ENCODE data around the gene SLX9. TPM values are rescaled to one million over a fixed set of nuclear protein-coding genes. Genes with fewer than 3 reads are reported as not detected.

The SLX9 gene
- total and polyA plus RNA-seq, 9 donors: 5.6 to 24.1 (median 16.6) TPM

DNA sequence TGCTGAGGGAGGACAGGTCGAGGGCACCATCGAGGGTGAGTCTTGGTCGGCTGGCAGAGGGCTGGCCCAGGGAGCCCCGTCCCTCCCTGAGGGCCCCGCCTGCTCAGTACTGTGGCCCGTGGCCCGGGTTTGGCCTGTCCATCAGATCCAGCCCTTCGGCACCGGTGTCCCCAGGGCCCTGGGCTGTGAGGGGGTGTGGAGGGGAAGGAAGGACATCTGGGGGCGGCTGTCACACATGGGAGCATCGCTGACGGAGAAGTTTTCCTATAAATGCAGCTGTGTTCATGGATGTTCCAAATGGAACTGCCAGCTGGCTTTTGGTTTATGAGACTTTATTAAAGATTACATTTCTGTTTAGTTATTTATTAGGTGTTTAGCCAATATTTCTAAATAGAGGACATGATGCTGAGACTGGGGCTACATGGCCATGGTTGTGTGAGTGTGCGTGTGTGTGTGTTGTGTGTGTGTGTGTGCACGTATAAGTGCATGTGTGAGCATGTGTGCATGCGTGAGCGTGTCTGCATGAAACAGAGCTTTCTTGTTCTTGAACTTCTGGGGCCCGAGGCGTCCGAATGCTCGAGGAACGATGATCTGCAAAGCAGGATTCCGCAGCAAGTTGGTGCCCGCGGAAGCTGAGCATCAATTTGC is 54.3 kb downstream of the SLX9 start:
- H3K27ac ChIP-seq: no peak overlapping the region
- TF ChIP-seq POLR2A (IDR thresholded peaks at IDR 0.05) (no peak), EP300 (IDR thresholded peaks at IDR 0.05) (no peak)
- TF ChIP-seq, protein P1, sequence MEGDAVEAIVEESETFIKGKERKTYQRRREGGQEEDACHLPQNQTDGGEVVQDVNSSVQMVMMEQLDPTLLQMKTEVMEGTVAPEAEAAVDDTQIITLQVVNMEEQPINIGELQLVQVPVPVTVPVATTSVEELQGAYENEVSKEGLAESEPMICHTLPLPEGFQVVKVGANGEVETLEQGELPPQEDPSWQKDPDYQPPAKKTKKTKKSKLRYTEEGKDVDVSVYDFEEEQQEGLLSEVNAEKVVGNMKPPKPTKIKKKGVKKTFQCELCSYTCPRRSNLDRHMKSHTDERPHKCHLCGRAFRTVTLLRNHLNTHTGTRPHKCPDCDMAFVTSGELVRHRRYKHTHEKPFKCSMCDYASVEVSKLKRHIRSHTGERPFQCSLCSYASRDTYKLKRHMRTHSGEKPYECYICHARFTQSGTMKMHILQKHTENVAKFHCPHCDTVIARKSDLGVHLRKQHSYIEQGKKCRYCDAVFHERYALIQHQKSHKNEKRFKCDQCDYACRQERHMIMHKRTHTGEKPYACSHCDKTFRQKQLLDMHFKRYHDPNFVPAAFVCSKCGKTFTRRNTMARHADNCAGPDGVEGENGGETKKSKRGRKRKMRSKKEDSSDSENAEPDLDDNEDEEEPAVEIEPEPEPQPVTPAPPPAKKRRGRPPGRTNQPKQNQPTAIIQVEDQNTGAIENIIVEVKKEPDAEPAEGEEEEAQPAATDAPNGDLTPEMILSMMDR (IDR thresholded peaks at IDR 0.05): no peak
- no peaks in the 10 kb centered on the region for H3K9me3 ChIP-seq
- WGBS, 3 donors: 74 to 80% (median 79%) methylated on average over 23 to 24 of the region's 24 CpGs
- no peaks in the 10 kb centered on the region for H3K36me3 ChIP-seq
- H3K27me3 ChIP-seq: no peaks in the 10 kb centered on the region
- intact Hi-C loops (cut with DNase I): no loop called here
- H3K4me3 ChIP-seq: no peak overlapping the region
- H3K4me1 ChIP-seq (ENCODE audit: insufficient read depth): peaks cover 16% of the 10 kb centered on the region
- DNase-seq: no peak

- Histone ChIP-seq H3K9me3 (no peaks in the 10 kb centered on the region), H3K4me3 (no peak overlapping the region), H3K27ac (no peak overlapping the region), H3K4me1 (ENCODE audit: insufficient read depth) (peaks cover 11% of the 10 kb centered on the region), H3K27me3 (no peaks in the 10 kb centered on the region), H3K36me3 (no peaks in the 10 kb centered on the region)
- TF ChIP-seq EP300 (IDR thresholded peaks at IDR 0.05) (no peak), POLR2A (IDR thresholded peaks at IDR 0.05) (no peak)
- TF ChIP-seq, protein P1 (IDR thresholded peaks at IDR 0.05): no peak
- intact Hi-C loops (cut with DNase I): no loop called here
- DNase-seq: no peak
- WGBS, 3 donors: 79 to 86% (median 83%) methylated on average over 13 to 15 of the region's 15 CpGs
These were observed 55.0 kb downstream of the SLX9 start for GRCh38 chr21:44994695-44995342.

- Histone ChIP-seq H3K4me1 (ENCODE audit: insufficient read depth) (peaks cover 9% of the 10 kb centered on the region), H3K4me3 (no peak overlapping the region), H3K36me3 (no peaks in the 10 kb centered on the region), H3K9me3 (no peaks in the 10 kb centered on the region), H3K27me3 (no peaks in the 10 kb centered on the region), H3K27ac (no peak overlapping the region)
- no peak for DNase-seq
- intact Hi-C loops (cut with DNase I): no loop called here
- WGBS, 3 donors: 88 to 92% (median 91%) methylated on average over 23 of the region's 23 CpGs
- TF ChIP-seq, protein P1 (IDR thresholded peaks at IDR 0.05): no peak
- TF ChIP-seq POLR2A (IDR thresholded peaks at IDR 0.05) (no peak), EP300 (IDR thresholded peaks at IDR 0.05) (no peak)
These were observed 55.6 kb downstream of the SLX9 start for GRCh38 chr21:44995343-44995941.

DNA sequence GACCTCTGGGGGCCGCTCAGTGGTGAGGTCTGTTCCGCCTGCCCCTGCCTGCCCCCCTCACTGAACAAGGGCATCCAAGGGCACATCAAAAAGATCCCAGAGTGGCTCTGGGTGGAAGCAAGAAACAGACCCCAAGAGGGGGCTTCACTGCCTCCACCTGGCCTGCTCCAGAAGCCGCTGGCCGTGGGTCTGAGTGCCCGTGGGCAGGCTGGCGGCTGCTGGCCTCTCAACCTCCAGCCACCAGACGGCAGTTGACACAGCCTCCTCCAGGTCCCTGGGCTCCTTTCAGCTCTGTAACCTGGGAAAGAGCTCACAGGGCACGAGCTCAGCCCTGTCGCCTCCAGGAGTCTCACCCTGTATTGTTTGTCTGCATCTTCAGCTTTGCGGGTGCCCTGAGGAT is 56.3 kb downstream of the SLX9 start:
- TF ChIP-seq, protein P1 (IDR thresholded peaks at IDR 0.05): no peak
- TF ChIP-seq POLR2A (IDR thresholded peaks at IDR 0.05) (no peak), EP300 (IDR thresholded peaks at IDR 0.05) (no peak)
- Histone ChIP-seq H3K27ac (no peak overlapping the region), H3K4me3 (no peak overlapping the region), H3K36me3 (no peaks in the 10 kb centered on the region), H3K27me3 (no peaks in the 10 kb centered on the region), H3K9me3 (no peaks in the 10 kb centered on the region), H3K4me1 (ENCODE audit: insufficient read depth) (peaks cover 9% of the 10 kb centered on the region)
- DNase-seq: no peak
- WGBS, 3 donors: 91 to 95% (median 93%) methylated on average over 9 to 10 of the region's 10 CpGs
- intact Hi-C loops (cut with DNase I): no loop called here
